Neural cell (in vitro differentiated cells): ENCODE measurements around the gene KRT16. TPM values are rescaled to one million over a fixed set of nuclear protein-coding genes. Genes with fewer than 3 reads are reported as not detected.

ENCODE experiments used
- H2AFZ ChIP-seq: fragments of 200-600, 300-800 bp; sonication (generic), shearing (Covaris generic); 2 replicates; pipeline ENCODE4 v1.6.0; 2014; ENCODE audit warnings: low read depth, mild to moderate bottlenecking, antibody characterized with exemption, low read length, moderate library complexity
- H3F3A ChIP-seq: fragments of 200-600 bp; shearing (Covaris generic); 2 replicates; pipeline ENCODE4 v1.6.1; 2016; ENCODE audit warnings: mild to moderate bottlenecking, moderate library complexity, mixed read lengths, antibody characterized with exemption, low read length; ENCODE audit not compliant: insufficient read depth, poor library complexity, severe bottlenecking
- H3K27ac ChIP-seq: fragments of 200-600, 300-800 bp; sonication (generic), shearing (Covaris generic); 2 replicates; pipeline ENCODE4 v1.5.1; 2014; ENCODE audit warnings: mild to moderate bottlenecking, low read length, moderate library complexity
- H3K27me3 ChIP-seq: fragments of 300-800, 200-600 bp; sonication (generic), shearing (Covaris generic); 2 replicates; pipeline ENCODE4 v1.6.0; 2014; ENCODE audit warnings: mild to moderate bottlenecking, low read depth, low read length, moderate library complexity; ENCODE audit not compliant: insufficient read depth
- H3K36me3 ChIP-seq: fragments of 300-800, 200-600 bp; sonication (generic), shearing (Covaris generic); 2 replicates; pipeline ENCODE4 v1.5.1; 2014; ENCODE audit warnings: mild to moderate bottlenecking, antibody characterized with exemption, low read length, moderate library complexity; ENCODE audit not compliant: insufficient read depth
- H3K4me2 ChIP-seq: fragments of 300-800, 200-600 bp; sonication (generic), shearing (Covaris generic); 2 replicates; pipeline ENCODE4 v1.6.0; 2014; ENCODE audit warnings: mild to moderate bottlenecking, low read length
- H3K4me3 ChIP-seq: fragments of 300-800, 200-600 bp; sonication (generic), shearing (Covaris generic); 2 replicates; pipeline ENCODE4 v1.5.1; 2014; ENCODE audit warnings: mild to moderate bottlenecking, low read length, moderate library complexity
- H3K79me2 ChIP-seq: fragments of 200-600 bp; shearing (Covaris generic); replicated peaks from 2 replicates; pipeline ENCODE4 v1.6.0; 2014; ENCODE audit warnings: mild to moderate bottlenecking, low read length, moderate library complexity; ENCODE audit not compliant: insufficient read depth
- H3K9ac ChIP-seq: fragments of 300-800, 200-600 bp; sonication (generic), shearing (Covaris generic); 2 replicates; pipeline ENCODE4 v1.6.1; 2016; ENCODE audit warnings: mild to moderate bottlenecking, low read length, mixed read lengths
- H3K9me2 ChIP-seq: fragments of 200-600 bp; shearing (Covaris generic); 2 replicates; pipeline ENCODE4 v1.6.1; 2016; ENCODE audit warnings: mild to moderate bottlenecking, low read length, mixed read lengths; ENCODE audit not compliant: insufficient read depth
- H3K9me3 ChIP-seq: fragments of 200-600, 300-800 bp; sonication (generic), shearing (Covaris generic); 2 replicates; pipeline ENCODE4 v1.6.1; 2016; ENCODE audit warnings: mild to moderate bottlenecking, mixed run types, low read length, moderate library complexity, mixed read lengths
- H4K20me1 ChIP-seq: fragments of 200-600 bp; shearing (Covaris generic); 2 replicates; pipeline ENCODE4 v1.6.1; 2016; ENCODE audit warnings: mild to moderate bottlenecking, mixed run types; ENCODE audit not compliant: insufficient read depth
- EP300 ChIP-seq: fragments of 450-650 bp; conservative IDR thresholded peaks from 2 replicates; pipeline ENCODE4 v1.6.1; 2014; ENCODE audit warnings: antibody characterized with exemption, mild to moderate bottlenecking, moderate library complexity; ENCODE audit not compliant: poor library complexity, severe bottlenecking
- EZH2 ChIP-seq: fragments of 200-600, 300-800 bp; shearing (Covaris generic), sonication (generic); IDR thresholded peaks from 2 replicates; pipeline ENCODE4 v1.6.1; 2014; ENCODE audit warnings: antibody characterized with exemption, low read length, borderline replicate concordance, mild to moderate bottlenecking; ENCODE audit not compliant: insufficient read depth, poor library complexity, severe bottlenecking
- MXI1 ChIP-seq: fragments of 450-650 bp; conservative IDR thresholded peaks from 2 replicates; pipeline ENCODE4 v1.6.1; 2014; ENCODE audit warnings: antibody characterized with exemption, mild to moderate bottlenecking; ENCODE audit not compliant: poor library complexity, severe bottlenecking
- POLR2AphosphoS5 ChIP-seq: IDR thresholded peaks from 2 replicates; pipeline ENCODE4 v1.6.1; 2012
- RAD21 ChIP-seq: fragments of 450-650 bp; conservative IDR thresholded peaks from 2 replicates; pipeline ENCODE4 v1.6.1; 2014; ENCODE audit warnings: antibody characterized with exemption, mild to moderate bottlenecking, moderate library complexity
- SMC3 ChIP-seq: fragments of 450-650 bp; conservative IDR thresholded peaks from 2 replicates; pipeline ENCODE4 v1.6.1; 2014; ENCODE audit warnings: antibody characterized with exemption, mild to moderate bottlenecking, moderate library complexity; ENCODE audit not compliant: poor library complexity
- TAF1 ChIP-seq: IDR thresholded peaks from 2 replicates; pipeline ENCODE4 v1.6.1; 2012; ENCODE audit warnings: low read depth
- polyA plus RNA-seq: library from polyadenylated mRNA; depleted of rRNA; stranded (reverse); fragments of >200 nt; gene quantifications from 2 replicates; pipeline ENCODE4 v1.2.3, GENCODE V29; 2014
- TF ChIP-seq, protein P1 (sequence below): IDR thresholded peaks from 2 replicates; pipeline ENCODE4 v1.6.1; 2012; ENCODE audit warnings: borderline replicate concordance
- TF ChIP-seq, protein P2 (sequence below): fragments of 450-650 bp; IDR thresholded peaks from 2 replicates; pipeline ENCODE4 v1.5.1; 2014; ENCODE audit warnings: antibody characterized with exemption, mild to moderate bottlenecking, moderate library complexity; ENCODE audit not compliant: poor library complexity, severe bottlenecking

The KRT16 gene
- polyA plus RNA-seq, 1 donor from 2014 or later: not detected

- no peaks in the 10 kb centered on the region for H3K9me2 ChIP-seq
- no peaks in the 10 kb centered on the region for H4K20me1 ChIP-seq
- H3K4me3 ChIP-seq: no peak overlapping the region
- no peaks in the 10 kb centered on the region for H3K79me2 ChIP-seq
- no peaks in the 10 kb centered on the region for H3K36me3 ChIP-seq
- no peak overlapping the region for H3K9ac ChIP-seq
- H3K27me3 ChIP-seq: no peaks in the 10 kb centered on the region
- no peak overlapping the region for H2AFZ ChIP-seq
- H3F3A ChIP-seq: no peaks in the 10 kb centered on the region
- no peaks in the 10 kb centered on the region for H3K9me3 ChIP-seq
- no peak for TF ChIP-seq POLR2AphosphoS5
- TF ChIP-seq EZH2: no peak
- TF ChIP-seq, protein P1, sequence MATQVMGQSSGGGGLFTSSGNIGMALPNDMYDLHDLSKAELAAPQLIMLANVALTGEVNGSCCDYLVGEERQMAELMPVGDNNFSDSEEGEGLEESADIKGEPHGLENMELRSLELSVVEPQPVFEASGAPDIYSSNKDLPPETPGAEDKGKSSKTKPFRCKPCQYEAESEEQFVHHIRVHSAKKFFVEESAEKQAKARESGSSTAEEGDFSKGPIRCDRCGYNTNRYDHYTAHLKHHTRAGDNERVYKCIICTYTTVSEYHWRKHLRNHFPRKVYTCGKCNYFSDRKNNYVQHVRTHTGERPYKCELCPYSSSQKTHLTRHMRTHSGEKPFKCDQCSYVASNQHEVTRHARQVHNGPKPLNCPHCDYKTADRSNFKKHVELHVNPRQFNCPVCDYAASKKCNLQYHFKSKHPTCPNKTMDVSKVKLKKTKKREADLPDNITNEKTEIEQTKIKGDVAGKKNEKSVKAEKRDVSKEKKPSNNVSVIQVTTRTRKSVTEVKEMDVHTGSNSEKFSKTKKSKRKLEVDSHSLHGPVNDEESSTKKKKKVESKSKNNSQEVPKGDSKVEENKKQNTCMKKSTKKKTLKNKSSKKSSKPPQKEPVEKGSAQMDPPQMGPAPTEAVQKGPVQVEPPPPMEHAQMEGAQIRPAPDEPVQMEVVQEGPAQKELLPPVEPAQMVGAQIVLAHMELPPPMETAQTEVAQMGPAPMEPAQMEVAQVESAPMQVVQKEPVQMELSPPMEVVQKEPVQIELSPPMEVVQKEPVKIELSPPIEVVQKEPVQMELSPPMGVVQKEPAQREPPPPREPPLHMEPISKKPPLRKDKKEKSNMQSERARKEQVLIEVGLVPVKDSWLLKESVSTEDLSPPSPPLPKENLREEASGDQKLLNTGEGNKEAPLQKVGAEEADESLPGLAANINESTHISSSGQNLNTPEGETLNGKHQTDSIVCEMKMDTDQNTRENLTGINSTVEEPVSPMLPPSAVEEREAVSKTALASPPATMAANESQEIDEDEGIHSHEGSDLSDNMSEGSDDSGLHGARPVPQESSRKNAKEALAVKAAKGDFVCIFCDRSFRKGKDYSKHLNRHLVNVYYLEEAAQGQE: no peak
- TF ChIP-seq, protein P2, sequence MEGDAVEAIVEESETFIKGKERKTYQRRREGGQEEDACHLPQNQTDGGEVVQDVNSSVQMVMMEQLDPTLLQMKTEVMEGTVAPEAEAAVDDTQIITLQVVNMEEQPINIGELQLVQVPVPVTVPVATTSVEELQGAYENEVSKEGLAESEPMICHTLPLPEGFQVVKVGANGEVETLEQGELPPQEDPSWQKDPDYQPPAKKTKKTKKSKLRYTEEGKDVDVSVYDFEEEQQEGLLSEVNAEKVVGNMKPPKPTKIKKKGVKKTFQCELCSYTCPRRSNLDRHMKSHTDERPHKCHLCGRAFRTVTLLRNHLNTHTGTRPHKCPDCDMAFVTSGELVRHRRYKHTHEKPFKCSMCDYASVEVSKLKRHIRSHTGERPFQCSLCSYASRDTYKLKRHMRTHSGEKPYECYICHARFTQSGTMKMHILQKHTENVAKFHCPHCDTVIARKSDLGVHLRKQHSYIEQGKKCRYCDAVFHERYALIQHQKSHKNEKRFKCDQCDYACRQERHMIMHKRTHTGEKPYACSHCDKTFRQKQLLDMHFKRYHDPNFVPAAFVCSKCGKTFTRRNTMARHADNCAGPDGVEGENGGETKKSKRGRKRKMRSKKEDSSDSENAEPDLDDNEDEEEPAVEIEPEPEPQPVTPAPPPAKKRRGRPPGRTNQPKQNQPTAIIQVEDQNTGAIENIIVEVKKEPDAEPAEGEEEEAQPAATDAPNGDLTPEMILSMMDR: no peak
- TF ChIP-seq SMC3: no peak
- TF ChIP-seq TAF1: no peak
- TF ChIP-seq EP300: no peak
- TF ChIP-seq RAD21: no peak
- no peak for TF ChIP-seq MXI1
- no peak overlapping the region for H3K4me2 ChIP-seq
- H3K27ac ChIP-seq: no peak overlapping the region
Observed at GRCh38 chr17:41599680-41600079, 12.9 kb downstream of the KRT16 start.

GRCh38 chr17:41595585-41595984 lies 17.0 kb downstream of the KRT16 start:
- no peaks in the 10 kb centered on the region for H4K20me1 ChIP-seq
- H3K79me2 ChIP-seq: no peaks in the 10 kb centered on the region
- no peaks in the 10 kb centered on the region for H3F3A ChIP-seq
- TF ChIP-seq SMC3: no peak
- TF ChIP-seq, protein P1: no peak
- TF ChIP-seq EP300: no peak
- TF ChIP-seq, protein P2: no peak
- no peak for TF ChIP-seq MXI1
- no peak for TF ChIP-seq EZH2
- no peak for TF ChIP-seq TAF1
- no peak for TF ChIP-seq POLR2AphosphoS5
- no peak for TF ChIP-seq RAD21
- H3K4me3 ChIP-seq: no peak overlapping the region
- H3K4me2 ChIP-seq: no peak overlapping the region
- H3K27me3 ChIP-seq: no peaks in the 10 kb centered on the region
- no peak overlapping the region for H3K27ac ChIP-seq
- H2AFZ ChIP-seq: no peak overlapping the region
- H3K36me3 ChIP-seq: no peaks in the 10 kb centered on the region
- H3K9ac ChIP-seq: no peak overlapping the region
- H3K9me2 ChIP-seq: no peaks in the 10 kb centered on the region
- no peaks in the 10 kb centered on the region for H3K9me3 ChIP-seq
